ENCODE data around the gene RHBDD2. TPM values are rescaled to one million over a fixed set of nuclear protein-coding genes. Genes with fewer than 3 reads are reported as not detected.

Gene RHBDD2
- total and polyA plus RNA-seq, 2 donors (not counting 1 experiment from before 2014, with no cell fraction given) = 31.6 to 44.3 TPM

GRCh38 chr7:75875113-75876080 lies 3.4 kb upstream of the RHBDD2 start:
- WGBS (ENCODE audit: insufficient coverage) = 91% methylated on average over 20 of the region's 21 CpGs
- Mint-ChIP-seq H3K4me3 (no peak overlapping the region), H3K9me3 (ENCODE audit: insufficient read depth) (no peaks in the 10 kb centered on the region), H3K27me3 (no peaks in the 10 kb centered on the region), H3K4me1 (peaks cover 21% of the 10 kb centered on the region), H3K27ac (no peak overlapping the region)
- Histone ChIP-seq H3K4me1 (ENCODE audit: control insufficient read depth in 2 of 2, insufficient read depth in 2 of 2, low read length in 2 of 2) (peaks cover 18 to 19% of the 10 kb centered on the region in 2 donors), H3K9ac (ENCODE audit: low read length) (no peak overlapping the region), H3K4me3 (ENCODE audit: control extremely low read depth in 1 of 5, extremely low read depth in 1 of 5, insufficient read depth in 1 of 5, low read depth in 2 of 5, low read length in 4 of 5) (no peak overlapping the region), H3K36me3 (replicated peaks in 1 of 2; ENCODE audit: control extremely low read depth in 1 of 2, control insufficient read depth in 1 of 2, extremely low read depth in 1 of 2, insufficient read depth in 2 of 2, low read length in 1 of 2) (no peaks in the 10 kb centered on the region), H2AFZ (ENCODE audit: insufficient read depth, low read depth, low read length, poor library complexity, severe bottlenecking) (no peak overlapping the region), H4K20me1 (ENCODE audit: control insufficient read depth, insufficient read depth, low read length, poor library complexity, severe bottlenecking) (no peaks in the 10 kb centered on the region), H3K79me2 (ENCODE audit: control insufficient read depth, insufficient read depth, low read length) (peaks cover 21% of the 10 kb centered on the region), H3K27me3 (replicated peaks in 1 of 4; ENCODE audit: control extremely low read depth in 1 of 4, control insufficient read depth in 3 of 4, insufficient read depth in 4 of 4, low read length in 3 of 4) (no peaks in the 10 kb centered on the region), H3K9me3 (ENCODE audit: control extremely low read depth in 1 of 3, control insufficient read depth in 2 of 3, insufficient read depth in 1 of 3, low read length in 2 of 3) (peaks cover 0 to 2% (median 0%) of the 10 kb centered on the region in 3 donors), H3K4me2 (replicated peaks; ENCODE audit: low read depth, low read length, poor library complexity, severe bottlenecking) (no peak overlapping the region), H3K27ac (ENCODE audit: low read length in 2 of 2) (no peak overlapping the region)
- DNase-seq (no peak), ATAC-seq (ENCODE audit: low read depth) (no peak)
- ChIA-PET CTCF (no interaction called here), POLR2A (interaction anchor here (0.5 kb wide), 1 partner anchor 347 kb away, joined by 4 read pairs; no protein-coding TSS in a partner anchor)
- intact Hi-C loops (cut with micrococcal nuclease) = no loop called here
- no peak for TF ChIP-seq EZH2 (IDR thresholded peaks at IDR 0.05; ENCODE audit: borderline replicate concordance, insufficient read depth, low read depth, low read length, poor library complexity, severe bottlenecking)
- TF ChIP-seq, protein P1, sequence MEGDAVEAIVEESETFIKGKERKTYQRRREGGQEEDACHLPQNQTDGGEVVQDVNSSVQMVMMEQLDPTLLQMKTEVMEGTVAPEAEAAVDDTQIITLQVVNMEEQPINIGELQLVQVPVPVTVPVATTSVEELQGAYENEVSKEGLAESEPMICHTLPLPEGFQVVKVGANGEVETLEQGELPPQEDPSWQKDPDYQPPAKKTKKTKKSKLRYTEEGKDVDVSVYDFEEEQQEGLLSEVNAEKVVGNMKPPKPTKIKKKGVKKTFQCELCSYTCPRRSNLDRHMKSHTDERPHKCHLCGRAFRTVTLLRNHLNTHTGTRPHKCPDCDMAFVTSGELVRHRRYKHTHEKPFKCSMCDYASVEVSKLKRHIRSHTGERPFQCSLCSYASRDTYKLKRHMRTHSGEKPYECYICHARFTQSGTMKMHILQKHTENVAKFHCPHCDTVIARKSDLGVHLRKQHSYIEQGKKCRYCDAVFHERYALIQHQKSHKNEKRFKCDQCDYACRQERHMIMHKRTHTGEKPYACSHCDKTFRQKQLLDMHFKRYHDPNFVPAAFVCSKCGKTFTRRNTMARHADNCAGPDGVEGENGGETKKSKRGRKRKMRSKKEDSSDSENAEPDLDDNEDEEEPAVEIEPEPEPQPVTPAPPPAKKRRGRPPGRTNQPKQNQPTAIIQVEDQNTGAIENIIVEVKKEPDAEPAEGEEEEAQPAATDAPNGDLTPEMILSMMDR (IDR thresholded peaks at IDR 0.05) = no peak
